Neural cell (in vitro differentiated cells): ENCODE measurements around the gene PANK4.

Experiments used
- CTCF ChIP-seq: fragments of 450-650 bp; IDR thresholded peaks from 2 replicates; pipeline ENCODE4 v1.5.1; 2014; ENCODE audit warnings: antibody characterized with exemption, mild to moderate bottlenecking, moderate library complexity; ENCODE audit not compliant: poor library complexity, severe bottlenecking
- MXI1 ChIP-seq: fragments of 450-650 bp; conservative IDR thresholded peaks from 2 replicates; pipeline ENCODE4 v1.6.1; 2014; ENCODE audit warnings: antibody characterized with exemption, mild to moderate bottlenecking; ENCODE audit not compliant: poor library complexity, severe bottlenecking
- POLR2AphosphoS5 ChIP-seq: IDR thresholded peaks from 2 replicates; pipeline ENCODE4 v1.6.1; 2012
- TAF1 ChIP-seq: IDR thresholded peaks from 2 replicates; pipeline ENCODE4 v1.6.1; 2012; ENCODE audit warnings: low read depth

GRCh38 chr1:2479186-2479585, 47.2 kb downstream of the PANK4 start:
- no peak for TF ChIP-seq CTCF
- TF ChIP-seq POLR2AphosphoS5 = no peak
- TF ChIP-seq MXI1 = no peak
- no peak for TF ChIP-seq TAF1
